GM21825 (cell line): ENCODE measurements around the gene CDKAL1.

Experiments
- ATAC-seq: cut with Tn5 transposase; IDR thresholded peaks from one replicate; pipeline ENCODE4 v1.9.1; 2021; ENCODE audit warnings: mild to moderate bottlenecking, moderate library complexity; ENCODE audit not compliant: unreplicated experiment

Gene CDKAL1

DNA sequence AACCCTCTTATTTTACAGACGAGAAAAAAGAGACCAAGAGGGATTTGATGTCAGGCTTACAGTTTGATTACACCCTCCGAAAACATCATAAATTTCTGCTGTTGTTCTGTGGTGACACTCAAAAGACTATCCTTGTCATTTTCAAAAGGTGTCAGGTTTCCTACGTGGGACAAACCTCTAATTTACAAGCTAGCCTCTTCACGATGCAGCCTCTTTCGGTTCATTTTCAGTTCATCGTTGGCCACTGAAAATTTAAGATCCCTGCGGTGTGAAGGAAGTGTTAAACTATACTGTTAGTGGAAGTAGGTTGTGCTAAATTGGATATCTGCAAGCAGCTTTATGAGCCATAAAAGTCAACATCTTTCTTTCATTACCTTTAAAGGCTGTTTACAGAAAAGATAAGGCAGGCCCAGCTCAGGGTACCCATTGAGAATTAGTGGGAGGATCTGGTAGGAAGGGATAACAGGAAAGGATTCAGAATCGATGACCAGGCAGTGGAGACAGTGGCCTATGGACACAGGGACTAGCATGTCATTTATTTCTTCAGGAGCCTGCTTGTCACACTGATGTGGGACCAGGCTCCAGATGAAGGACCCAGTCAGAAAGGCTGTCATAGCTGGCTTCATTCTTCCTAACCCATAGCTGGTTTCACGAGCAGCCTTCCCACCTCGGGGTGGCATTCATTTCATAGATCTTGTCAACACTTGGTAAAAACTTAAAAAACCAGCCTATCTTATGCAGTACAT lies 730.2 kb downstream of the CDKAL1 start:
- no peak for ATAC-seq

- ATAC-seq, result no peak
These were observed 730.9 kb downstream of the CDKAL1 start for GRCh38 chr6:21265034-21265729.

DNA sequence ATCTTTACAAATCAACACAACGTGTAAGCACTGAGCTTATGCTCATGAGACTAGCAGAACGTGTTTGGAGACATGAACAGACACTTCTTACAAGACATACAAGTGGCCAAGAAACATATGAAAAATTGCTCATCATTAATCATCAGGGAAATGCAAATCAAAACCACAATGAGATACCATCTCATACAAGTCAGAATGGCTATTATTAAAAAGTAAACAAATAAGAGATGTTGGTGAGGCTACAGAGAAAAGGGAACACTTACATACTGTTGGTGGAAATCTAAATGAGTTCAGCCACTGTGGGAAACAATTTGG lies 731.4 kb downstream of the CDKAL1 start:
- ATAC-seq, result no peak

- no peak for ATAC-seq
These were observed 736.5 kb downstream of the CDKAL1 start for GRCh38 chr6:21270636-21271201.

GRCh38 chr6:21271428-21272155 lies 737.3 kb downstream of the CDKAL1 start:
- ATAC-seq, result no peak

GRCh38 chr6:21273451-21273850 lies 739.2 kb downstream of the CDKAL1 start:
- no peak for ATAC-seq

GRCh38 chr6:21274851-21275250 lies 740.6 kb downstream of the CDKAL1 start:
- ATAC-seq, result no peak

DNA sequence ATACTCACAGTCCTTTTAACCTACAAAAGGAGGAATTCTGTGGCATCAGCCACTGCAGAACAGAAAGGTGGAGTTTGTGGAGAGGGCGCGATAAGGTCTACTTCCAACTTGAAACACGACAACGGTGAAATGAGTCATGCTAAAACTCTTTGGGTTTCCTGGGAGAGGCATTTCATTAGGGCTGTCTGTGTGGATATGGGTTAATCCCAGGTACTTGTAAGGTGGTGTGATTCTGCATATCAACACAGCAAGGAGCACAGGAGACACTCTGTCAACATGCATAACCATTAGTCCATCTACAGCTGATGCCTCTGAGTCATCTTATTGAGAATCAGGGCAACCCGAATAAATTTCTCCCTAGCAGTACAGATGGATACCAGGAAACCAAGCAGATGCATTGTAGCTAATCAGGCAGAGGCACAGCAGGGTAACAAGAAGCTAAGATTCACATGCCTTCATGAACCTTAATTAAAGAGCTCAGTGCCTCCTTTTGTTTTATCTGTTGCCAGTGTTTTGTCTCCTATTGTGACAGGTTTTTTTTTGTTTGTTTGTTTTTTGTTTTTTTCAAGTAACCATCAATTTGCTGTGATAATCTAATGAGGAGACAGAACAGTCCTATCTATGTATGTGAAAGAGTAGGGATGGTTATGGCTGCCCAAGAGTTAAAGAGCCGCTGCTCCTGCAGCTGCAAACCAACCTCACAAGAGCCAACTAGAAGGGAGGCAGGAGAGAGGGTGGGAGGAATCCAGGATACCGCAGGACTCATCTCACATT lies 743.5 kb downstream of the CDKAL1 start:
- no peak for ATAC-seq

GRCh38 chr6:21278375-21278745 lies 744.1 kb downstream of the CDKAL1 start:
- no peak for ATAC-seq

GRCh38 chr6:21279619-21280018 lies 745.4 kb downstream of the CDKAL1 start:
- ATAC-seq, result no peak

DNA sequence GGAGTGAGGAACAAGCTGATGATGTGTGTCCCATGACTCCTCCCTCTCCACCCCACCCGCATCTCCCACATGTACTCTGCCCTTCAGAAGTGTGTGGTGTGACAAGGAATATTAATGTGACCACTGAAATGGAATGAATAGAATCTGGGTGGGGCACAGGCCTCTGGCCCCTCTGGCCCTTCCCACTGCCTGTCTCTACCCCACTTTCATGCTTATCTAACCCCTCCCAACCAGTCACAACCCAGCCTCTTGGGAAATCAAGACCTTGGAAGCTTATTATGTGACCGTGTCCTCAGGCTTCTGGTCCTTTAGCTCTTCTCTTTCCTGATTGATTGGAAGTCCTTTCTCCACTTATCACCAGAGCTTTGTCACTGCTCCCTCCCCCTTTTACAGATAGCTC lies 747.1 kb downstream of the CDKAL1 start:
- no peak for ATAC-seq
